NCI-H2227 treated with DMSO at 0.1 percent for 48 hours (cell line): ENCODE results near the gene MXRA8.
"Not testable (repeated sequence)": the region's sequence is repeated elsewhere in the genome, so short reads cannot be mapped to it uniquely, and the experiment has no call there.

Source experiments
- DNase-seq: peaks from one replicate; lab custom pipeline; 2025; lab: John Stamatoyannopoulos, UW

MXRA8 gene, protein sequence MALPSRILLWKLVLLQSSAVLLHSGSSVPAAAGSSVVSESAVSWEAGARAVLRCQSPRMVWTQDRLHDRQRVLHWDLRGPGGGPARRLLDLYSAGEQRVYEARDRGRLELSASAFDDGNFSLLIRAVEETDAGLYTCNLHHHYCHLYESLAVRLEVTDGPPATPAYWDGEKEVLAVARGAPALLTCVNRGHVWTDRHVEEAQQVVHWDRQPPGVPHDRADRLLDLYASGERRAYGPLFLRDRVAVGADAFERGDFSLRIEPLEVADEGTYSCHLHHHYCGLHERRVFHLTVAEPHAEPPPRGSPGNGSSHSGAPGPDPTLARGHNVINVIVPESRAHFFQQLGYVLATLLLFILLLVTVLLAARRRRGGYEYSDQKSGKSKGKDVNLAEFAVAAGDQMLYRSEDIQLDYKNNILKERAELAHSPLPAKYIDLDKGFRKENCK

DNA sequence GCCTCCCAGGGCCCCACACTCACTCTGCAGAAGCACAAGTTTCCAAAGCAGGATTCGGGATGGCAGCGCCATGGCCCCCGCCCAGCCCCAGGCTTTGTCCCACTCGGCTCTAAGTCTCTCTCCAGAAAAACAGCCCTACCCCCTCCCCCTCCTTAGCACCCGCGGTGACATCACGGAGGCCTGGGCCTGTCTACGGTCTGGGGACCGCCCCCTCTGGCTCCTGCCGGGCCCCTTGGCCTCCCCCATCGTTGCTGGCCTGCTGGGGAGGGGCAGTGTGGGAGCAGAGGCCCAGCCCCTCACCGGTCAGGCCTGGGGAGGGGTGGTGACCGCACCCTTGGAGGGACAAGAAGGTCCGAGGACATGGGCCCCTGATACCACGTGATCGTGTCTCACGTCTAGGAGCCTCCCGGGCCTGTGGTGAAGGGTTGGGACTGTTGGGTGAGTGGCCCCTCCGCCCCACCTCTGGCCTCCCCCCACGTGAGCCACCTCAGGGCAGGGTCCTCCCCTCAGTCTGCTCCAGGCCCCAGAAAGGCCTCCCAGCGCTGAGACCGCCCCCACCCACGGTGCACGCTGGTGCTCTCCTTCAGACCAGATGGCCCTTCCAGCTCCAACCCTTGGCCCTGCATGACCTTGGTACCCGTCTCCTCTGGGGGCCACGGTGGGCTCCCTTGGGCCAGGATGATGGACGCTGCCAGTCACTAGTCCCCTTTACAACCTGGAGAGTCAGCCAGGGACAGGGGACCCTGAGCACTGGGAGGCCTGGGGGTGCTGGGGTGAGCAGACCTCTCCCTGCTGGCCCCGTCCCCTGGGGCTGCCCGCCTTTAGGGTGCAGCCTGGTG is at the start of gene MXRA8:
Gene MXRA8, minus strand, starts transcription at position 123 of the 839 bp plus-strand sequence. Its CDS starts 51 bp downstream, at position 72.
- DNase-seq = no peak

DNA sequence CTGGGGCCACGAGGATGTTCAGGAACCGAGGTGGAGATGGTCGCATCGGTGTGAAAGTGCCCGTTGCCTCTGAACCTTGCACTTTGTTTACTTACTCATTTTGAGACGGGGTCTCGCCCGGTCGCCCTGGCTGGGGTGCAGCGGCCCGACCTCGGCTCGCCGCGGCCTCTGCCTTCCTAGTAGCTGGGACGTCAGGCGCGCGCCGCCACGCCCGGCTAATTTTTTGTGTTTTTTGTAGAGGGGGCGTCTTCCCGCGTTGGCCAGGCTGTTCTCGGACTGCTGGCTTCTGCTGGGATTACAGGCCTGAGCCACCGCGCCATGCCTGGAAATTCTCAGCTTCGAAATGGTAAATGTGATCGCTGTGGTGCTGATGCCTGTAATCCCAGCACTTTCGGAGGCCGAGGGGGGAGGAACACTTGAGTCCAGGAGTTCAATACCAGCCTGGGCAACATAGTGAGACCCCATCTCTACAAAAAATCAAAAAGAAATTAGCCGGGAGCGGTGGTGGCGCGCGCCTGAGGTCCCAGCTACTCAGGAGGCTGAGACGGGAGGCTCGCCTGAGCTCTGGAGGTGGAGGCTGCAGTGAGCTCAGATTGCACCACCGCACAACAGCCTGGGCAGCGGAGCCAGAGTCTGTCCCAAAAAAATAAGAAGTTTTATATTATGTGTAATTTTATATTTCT is 49.4 kb upstream of the MXRA8 start:
- peak; percentile 14 for DNase-seq

DNA sequence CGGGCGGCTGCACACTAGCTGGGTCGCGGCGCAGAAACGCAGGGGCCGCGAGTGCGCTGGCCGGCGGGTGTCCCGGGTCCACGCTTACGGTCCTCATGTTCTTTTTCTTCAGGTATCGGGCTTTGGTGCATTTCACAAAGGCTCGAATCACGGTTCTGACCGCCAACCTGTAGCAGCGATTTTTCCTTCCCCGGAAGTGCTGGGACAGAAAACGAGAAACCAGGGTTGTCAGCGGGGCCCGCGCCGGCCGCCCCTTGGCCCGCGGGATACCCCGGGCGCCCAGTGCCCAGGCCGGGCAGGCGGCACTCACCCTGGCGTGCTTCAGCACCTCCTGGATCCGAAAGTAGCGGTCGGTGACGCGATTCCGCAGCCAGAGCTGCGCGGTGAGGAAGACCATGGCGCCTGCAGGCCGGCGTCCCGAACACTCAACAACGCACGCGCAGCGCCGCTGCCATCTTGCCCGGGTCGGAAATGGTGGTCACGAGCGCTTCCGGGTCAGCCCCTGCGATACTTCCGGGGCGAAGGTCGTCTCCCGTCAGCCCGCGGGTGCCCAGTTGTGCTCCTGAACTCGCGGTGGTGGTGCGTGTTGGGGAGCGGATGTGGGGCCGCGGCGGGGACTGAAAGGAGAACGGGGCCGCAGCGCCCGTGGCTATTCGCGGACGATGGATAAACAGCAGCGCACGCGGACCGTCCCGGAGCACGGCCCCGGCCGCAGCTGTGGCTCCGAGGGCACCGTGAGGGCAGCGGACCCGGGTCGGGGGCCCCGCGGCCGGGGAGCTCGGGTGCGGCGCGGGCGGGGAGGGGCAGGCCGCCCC is 48.7 kb upstream of the MXRA8 start, which contains the start of gene MRPL20:
Gene MRPL20, minus strand, starts transcription at position 473 of the 815 bp plus-strand sequence. Its CDS starts 76 bp downstream, at position 397.
- DNase-seq = peak; percentile 90

DNA sequence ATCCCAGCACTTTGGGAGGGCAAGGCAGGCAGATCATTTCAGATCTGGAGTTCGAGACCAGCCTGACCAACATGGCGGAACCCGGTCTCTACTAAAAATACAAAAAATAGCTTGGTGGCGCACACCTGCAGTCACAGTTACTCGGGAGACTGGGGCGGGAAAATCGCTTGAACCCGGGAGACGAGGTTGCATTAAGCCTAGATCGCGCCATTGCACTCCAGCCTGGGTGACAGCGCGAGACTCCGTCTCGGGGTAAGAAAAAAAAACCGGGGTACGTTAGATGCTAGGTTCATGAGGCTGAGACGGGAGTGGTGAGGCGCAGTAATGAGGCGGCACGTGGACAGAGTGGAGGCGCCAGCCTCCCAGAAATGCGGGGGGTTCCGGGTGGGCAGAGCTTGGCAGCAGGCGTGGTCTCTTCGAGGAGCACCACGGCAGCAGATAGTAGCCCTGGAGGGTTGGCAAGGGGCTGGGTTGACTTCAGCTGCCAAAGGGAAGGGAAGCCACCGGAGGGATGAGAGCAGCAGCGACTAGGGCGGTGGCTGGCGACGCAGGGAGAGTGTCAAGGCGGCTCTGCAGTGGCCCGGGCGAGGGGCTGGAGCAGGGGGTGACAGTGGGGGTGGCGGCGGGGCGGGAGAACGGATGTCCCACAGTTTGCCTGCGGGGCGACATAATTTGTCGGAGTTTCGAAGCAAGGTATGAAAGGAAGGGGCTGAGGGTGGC is 47.9 kb upstream of the MXRA8 start:
- no peak for DNase-seq

DNA sequence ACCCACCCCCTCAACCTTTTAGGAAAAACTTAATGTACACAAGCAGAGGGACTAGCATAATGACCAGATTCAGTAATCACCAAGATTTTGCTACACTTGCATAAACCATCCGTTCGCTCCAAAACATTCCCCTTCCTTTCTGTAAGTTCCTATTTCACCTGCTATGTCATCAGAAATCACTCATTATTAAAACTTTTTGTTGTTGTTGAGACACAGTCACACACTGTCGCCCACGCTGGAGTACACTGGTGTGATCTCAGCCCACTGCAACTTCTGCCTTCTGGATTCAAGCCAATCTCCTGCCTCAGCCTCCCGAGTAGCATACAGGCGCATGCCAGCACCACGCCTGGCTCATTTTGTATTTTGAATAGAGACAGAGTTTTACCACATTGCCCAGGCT is 45.3 kb upstream of the MXRA8 start:
- no peak for DNase-seq

DNA sequence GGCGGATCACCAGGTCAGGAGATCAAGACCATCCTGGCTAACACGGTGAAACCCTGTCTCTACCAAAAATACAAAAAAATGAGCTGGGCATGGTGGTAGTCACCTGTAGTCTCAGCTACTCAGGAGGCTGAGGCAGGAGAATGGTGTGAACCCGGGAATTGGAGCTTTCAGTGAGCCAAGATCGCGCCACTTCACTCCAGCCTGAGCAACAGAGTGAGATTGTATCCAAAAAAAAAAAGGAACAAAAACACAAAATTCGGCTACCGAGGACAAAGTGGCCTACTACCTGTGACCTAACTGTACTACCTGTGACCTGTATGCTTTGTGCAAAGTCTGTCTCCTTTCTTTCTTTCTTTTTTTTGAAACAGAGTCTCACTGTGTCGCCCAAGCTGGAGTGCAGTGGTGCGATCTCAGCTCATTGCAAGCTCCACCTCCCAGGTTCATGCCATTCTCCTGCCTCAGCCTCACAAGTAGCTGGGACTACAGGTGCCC is 44.6 kb upstream of the MXRA8 start:
- DNase-seq = not testable (repeated sequence)

DNA sequence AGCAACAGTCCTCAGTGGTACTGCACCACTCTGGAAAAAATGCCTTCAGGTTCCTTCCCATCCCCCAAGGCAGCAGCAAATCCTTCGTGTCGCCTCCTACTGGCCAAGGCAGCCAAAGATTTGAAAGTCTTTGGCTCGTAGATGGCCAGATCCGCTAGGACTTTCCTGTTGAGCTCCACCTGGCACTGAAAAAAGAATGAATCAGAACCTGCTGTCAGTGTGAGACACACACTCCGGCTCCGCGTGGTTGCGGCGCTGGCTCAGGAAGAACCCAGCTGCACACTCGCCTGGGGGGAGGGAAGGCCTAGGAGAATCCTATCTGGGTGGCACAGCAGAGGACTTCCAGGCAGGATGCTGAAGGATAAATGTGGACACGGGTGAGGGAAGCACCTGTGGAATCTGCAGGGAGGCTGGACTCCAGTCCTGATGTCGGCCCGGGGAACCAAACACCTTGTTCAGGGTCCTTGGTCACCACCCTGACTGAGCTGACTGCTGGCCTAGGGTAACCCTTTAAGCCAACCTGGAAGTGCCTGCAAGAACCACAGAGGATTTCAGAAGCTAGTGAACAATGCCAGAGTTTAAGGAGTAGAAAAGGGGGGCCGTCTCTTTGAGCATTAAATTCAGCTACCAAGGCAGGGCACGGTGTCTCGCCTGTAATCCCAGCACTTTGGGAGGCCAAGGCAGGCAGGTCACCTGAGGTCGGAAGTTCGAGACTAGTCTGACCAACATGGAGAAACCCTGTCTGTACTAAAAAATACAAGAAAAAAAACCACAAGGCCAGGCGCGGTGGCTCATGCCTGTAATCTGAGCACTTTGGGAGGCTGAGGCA is 43.9 kb upstream of the MXRA8 start:
- peak; percentile 13 for DNase-seq

DNA sequence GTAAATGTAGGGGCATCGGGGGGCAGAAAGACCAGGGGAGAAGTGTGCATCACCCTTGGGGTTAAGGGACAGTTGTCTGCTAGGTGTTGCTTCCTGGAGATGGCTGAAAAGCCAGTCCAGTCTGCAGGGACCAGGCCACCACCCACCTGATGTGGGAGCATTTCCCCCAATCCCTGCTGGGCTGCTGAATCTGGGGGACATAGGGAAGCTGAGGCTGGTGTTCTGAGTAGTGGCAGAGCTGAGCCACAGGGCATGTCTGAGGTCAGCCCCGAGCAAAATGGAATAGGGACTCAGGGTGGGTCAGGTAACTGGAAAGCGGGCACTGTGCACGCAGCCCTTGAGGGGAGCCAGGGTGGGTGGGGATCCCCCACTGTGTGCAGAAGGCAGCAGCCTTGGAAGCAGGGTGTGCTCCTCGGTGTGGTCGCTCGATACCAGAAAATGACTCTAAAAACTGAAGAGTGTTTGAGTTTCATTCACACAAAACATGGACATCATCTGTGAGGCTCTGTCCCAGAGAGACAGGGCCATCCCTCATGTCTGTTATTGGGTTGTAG is 43.2 kb upstream of the MXRA8 start:
- DNase-seq = no peak

DNA sequence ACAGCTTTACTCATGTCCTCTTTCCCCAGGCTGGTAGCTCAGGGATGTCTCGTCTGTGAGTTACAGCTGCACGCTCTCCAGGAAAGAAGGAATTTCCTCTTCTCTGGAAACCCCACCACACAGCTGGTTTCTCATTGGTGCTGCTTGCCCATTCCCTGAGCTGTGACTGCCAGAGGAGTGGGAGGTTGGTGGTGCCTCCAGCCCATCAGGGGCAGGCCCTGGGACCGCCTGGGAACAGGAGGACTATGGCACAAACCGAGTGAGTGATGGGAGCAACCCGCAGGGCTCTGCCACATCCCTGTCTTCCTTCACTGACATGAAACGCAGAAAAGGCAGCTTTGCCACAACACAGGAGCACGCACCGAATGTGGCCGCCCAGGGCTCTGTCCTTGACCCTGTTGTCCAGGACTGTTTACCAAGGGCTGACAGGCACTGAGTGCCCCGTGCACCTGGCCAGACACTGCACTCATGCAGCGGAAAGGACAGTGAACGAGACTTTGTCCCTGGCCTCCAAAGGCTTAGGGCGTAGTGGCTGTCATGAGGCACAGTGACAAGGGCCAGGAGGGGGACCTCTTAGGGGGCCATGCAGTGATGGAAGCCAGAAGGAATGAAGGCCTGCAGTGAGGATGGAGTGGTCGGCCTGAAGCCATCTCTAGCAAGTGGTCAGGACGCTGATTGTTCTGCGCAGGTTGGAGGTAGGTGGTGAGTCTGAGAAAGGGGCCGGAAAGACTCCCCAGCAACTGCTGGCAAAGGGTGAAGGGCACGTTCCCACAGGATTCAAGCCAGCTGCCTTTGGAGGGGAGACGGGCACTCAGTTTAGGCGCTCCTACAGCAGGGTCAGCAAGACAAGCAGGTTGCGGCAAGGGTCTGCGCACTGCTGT is 42.5 kb upstream of the MXRA8 start:
- no peak for DNase-seq

DNA sequence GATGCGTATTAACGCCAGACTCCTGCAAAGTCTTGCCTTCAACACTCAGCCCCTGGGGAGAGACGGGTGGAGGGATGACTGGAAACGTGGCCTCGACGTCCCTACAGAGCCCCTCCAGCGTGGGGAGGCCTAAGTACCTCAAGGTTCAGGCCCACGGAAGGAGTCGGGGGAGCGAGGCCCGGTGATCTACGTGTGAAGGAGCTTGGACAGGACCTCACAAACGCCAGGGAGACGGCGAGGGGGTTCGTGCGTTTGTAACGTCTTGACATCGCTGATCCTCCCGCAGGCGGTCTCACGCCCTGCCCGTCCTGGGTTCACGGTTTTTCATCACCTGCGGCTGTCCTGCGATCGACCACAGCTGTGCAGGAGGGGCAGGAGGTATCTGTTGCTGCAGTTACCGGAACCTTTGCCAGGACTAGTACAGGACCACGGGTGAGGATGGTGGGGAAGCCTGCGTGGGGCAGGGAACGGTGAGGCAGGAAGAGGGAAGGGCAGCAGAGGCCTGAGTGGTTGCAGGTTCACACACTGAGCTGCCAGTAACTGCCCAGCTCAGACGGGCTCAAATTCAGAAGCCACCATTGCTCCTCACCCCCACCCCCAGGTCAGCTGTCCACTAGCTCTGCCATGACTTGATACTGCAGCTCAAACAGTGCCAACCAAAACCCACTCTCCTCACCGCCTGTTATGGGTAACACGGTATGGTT is 41.7 kb upstream of the MXRA8 start:
- no peak for DNase-seq

DNA sequence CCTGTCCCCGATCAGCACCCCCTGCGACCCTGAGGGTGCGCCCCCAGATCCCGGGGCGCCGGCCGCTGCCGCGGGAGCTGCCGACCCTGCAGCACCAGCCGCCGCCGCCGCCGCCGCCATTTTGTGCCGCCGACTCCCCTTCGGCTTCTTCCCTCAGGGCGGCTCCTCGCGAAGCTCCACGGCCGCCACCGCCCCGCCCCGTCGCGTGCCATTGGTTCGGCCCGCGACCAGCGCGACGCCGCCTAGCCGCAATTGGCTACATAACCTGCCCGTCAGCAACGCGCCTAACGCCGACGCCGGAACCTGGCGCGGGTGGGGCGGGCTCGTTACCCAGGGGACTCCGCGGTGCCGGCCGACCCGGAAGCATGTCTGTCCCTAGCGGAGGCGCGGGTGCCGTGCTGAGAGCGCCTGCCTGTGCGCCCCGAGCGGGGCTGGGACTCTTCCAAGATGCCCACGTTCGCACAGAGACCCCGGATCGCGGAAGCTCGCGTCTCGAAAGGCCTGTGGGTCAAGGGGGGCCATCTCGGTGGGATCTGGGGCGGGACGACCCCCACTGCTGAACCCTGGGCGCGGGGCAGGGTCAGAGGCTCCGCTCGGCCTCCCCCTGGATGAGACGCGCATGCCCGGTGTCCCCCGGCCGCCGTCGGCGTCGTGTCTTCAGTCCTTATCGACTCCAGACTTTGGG is 41.0 kb upstream of the MXRA8 start, which contains the start of gene CCNL2:
Gene CCNL2, minus strand, starts transcription at position 149 of the 685 bp plus-strand sequence. Its CDS starts 29 bp downstream, at position 120.
- peak; percentile 96 for DNase-seq

DNA sequence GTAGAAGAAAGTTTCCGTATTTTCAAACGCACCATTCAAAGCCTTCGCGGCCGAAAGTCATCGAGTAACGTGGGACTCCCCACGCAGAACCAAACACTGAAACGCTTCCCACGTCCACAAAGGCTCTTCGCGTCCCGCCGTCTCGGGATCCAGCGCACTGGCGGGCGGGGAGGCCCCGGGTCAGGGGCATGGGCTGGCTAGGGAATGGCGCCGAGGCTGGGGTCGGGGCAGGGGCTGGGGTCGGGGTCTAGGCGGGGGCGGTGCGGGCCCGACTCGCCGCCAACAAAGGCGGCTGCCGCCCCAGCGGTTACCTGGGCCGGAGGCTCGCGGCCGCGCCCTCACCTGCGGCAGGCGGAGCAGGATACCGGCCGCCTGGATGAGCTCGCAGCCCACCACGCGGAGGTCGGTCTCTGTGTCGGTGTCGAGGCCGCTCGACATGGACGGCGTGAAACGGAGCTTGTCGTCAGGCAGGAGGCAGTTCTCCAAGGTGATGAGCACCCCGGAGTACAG is 40.4 kb upstream of the MXRA8 start:
- DNase-seq = no peak

DNA sequence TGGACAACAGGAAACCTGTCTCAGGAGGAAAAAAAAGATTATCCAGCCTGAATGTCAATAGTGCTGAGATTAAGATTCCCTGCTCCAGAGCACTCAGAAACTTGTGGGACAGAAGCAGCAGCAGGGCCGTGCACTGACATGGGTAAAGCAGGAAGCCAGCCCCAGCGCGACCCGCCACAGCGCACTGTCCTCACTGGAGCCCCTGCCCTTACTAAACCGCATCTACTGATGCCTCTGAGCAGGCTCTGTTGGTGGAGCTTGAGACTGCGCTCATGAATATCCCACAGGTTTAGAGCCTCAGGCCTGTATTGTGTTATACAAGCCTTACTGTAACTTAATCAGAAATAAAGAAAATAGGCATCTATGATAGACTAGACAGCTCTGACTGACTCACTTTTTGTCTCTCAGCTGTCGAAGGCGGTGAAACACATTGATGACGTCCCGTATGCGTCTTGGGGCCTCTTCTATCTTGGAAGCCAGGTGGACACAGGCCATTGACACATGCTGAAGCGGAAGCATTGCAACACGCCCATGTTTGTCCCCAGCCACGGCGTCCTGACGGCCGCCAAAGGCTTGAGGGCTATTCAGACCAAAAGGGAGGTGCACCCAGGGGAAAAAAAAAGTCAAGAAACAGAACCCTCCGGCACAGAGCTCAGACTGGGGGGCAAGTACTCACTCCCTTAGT is 39.6 kb upstream of the MXRA8 start:
- DNase-seq = no peak

DNA sequence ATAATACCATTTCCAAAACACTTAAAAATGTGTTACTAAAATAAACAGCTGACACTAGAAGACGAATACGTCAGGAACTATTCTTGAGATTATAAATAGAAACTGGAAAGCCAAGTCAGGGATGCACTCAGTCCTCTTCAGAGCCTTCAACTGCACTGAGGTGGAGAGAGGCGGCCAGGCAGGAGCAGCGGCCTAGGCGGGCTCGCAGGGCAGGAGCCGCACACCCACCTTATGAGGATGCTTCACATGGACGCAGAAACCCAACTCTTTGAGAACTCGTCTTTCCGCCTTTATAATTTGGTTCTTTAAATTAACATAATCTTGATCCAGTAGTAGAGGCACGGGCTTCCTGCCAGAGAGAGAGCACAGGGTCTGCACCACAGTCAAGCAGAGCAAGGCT is 36.8 kb upstream of the MXRA8 start:
- no peak for DNase-seq

DNA sequence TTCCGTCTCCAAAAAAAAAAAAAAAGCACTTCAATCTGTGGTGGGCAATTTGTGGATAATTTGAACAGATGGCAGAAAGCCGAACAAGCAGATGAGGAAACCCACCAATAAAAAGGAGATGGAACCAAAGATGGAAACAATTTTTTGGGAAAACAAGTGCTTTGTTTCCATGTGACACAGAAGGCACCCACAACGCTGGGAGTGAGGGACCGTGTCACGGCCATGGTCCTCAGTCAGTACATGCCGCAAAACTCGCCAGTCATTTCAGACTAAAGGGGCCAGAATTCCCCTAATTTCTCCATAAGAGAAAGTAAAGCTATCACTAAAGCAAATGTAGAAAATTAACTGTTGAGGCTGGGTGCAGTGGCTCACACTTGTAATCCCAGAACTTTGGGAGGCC is 35.8 kb upstream of the MXRA8 start:
- DNase-seq = no peak

DNA sequence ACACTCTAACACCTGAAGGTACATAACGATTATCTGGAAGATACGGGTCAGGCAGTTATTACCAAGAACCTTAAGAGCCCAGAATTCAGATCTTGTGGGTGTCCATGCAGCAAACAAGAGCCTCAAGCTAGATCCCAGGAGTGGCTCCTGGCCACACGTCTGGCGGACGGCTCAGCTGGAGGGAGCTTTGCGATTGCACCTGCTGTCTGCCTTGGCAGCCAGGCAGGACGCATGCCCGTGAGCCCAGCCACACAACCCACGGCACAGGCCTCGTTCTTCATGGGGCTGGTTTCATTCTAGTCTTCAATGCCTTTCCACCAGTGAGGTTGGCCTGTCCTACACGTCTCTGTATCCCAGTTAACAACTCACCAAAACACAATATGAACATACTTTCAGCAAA is 35.1 kb upstream of the MXRA8 start:
- DNase-seq = no peak
